Measurements from ENCODE around the gene PPP1R12B. TPM values are rescaled to one million over a fixed set of nuclear protein-coding genes. Genes with fewer than 3 reads are reported as not detected.
"Not testable (repeated sequence)": the region's sequence is repeated elsewhere in the genome, so short reads cannot be mapped to it uniquely, and the experiment has no call there.

Gene PPP1R12B
- total RNA-seq, 1 donor from 2014 or later: 404 TPM

- Histone ChIP-seq H3K4me1 (peaks cover 0 to 4% of the 10 kb centered on the region in 2 donors), H3K27ac (no peak overlapping the region), H3K4me3 (no peak overlapping the region), H3K36me3 (no peaks in the 10 kb centered on the region), H3K9me3 (no peaks in the 10 kb centered on the region), H3K27me3 (no peaks in the 10 kb centered on the region)
- intact Hi-C loops (cut with DNase I): loop anchor here (10.0 kb wide), 1 partner anchor 247 kb away; no protein-coding TSS in a partner anchor
- DNase-seq (ENCODE audit: low spot score in 2 of 2): no peak
- TF ChIP-seq CTCF (IDR thresholded peaks at IDR 0.05): no peak
These were observed 442 bp upstream of the PPP1R12B start for GRCh38 chr1:202348005-202348508.

- no peak for TF ChIP-seq CTCF (IDR thresholded peaks at IDR 0.05)
- peak overlapping the region; percentile 90 to 99 for H3K4me3 ChIP-seq
- intact Hi-C loops (cut with DNase I): loop anchor here (10.0 kb wide), 1 partner anchor 245 kb away; no protein-coding TSS in a partner anchor
- H3K9me3 ChIP-seq: no peaks in the 10 kb centered on the region
- DNase-seq (ENCODE audit: low spot score in 2 of 2): peak in 1 of 2 donors; percentile 69
- no peaks in the 10 kb centered on the region for H3K36me3 ChIP-seq
- H3K27ac ChIP-seq: peak overlapping the region; percentile 82 to 87
- H3K27me3 ChIP-seq: no peaks in the 10 kb centered on the region
- peaks cover 0 to 4% of the 10 kb centered on the region in 2 donors for H3K4me1 ChIP-seq
These were observed 868 bp downstream of the PPP1R12B start for GRCh38 chr1:202349206-202349928.

GRCh38 chr1:202351725-202352124 lies 3.2 kb downstream of the PPP1R12B start:
- no peak for TF ChIP-seq CTCF (IDR thresholded peaks at IDR 0.05)
- intact Hi-C loops (cut with DNase I): no loop called here
- Histone ChIP-seq H3K27me3 (no peaks in the 10 kb centered on the region), H3K36me3 (no peaks in the 10 kb centered on the region), H3K9me3 (no peaks in the 10 kb centered on the region), H3K27ac (no peak overlapping the region), H3K4me3 (no peak overlapping the region), H3K4me1 (peaks cover 0 to 4% of the 10 kb centered on the region in 2 donors)
- DNase-seq (ENCODE audit: low spot score in 2 of 2): no peak

GRCh38 chr1:202352583-202353197 lies 4.2 kb downstream of the PPP1R12B start:
- intact Hi-C loops (cut with DNase I); H3K4me1 ChIP-seq; DNase-seq (ENCODE audit: low spot score in 2 of 2); H3K9me3 ChIP-seq; H3K27ac ChIP-seq; H3K4me3 ChIP-seq; H3K36me3 ChIP-seq; H3K27me3 ChIP-seq: not testable (repeated sequence)

GRCh38 chr1:202355944-202356553 lies 7.5 kb downstream of the PPP1R12B start:
- DNase-seq (ENCODE audit: low spot score in 2 of 2): no peak
- Histone ChIP-seq H3K4me1 (no peaks in the 10 kb centered on the region), H3K4me3 (no peak overlapping the region)

More at GRCh38 chr1:202355944-202356553, 7.5 kb downstream of the PPP1R12B start:
- no peak overlapping the region for H3K27ac ChIP-seq
- TF ChIP-seq CTCF (IDR thresholded peaks at IDR 0.05): no peak
- intact Hi-C loops (cut with DNase I): no loop called here
- H3K36me3 ChIP-seq: no peaks in the 10 kb centered on the region
- H3K9me3 ChIP-seq: no peaks in the 10 kb centered on the region
- H3K27me3 ChIP-seq: no peaks in the 10 kb centered on the region
